ENCODE data around the gene BSG. TPM values are rescaled to one million over a fixed set of nuclear protein-coding genes. Genes with fewer than 3 reads are reported as not detected.

The BSG gene
- total RNA-seq, 1 experiment from 2014 or later: 653 TPM

GRCh38 chr19:592101-592500 lies 19.7 kb downstream of the BSG start:
- DNase-seq (ENCODE audit: low read depth, low spot score) (no peak), ATAC-seq (no peak)
- Histone ChIP-seq H3K36me3 (ENCODE audit: control insufficient read depth, insufficient read depth, low read length) (no peaks in the 10 kb centered on the region), H3K27me3 (ENCODE audit: control insufficient read depth, insufficient read depth, low read length) (no peaks in the 10 kb centered on the region), H3K4me3 (ENCODE audit: low read depth in 2 of 2, low read length in 2 of 2) (no peak overlapping the region), H3K27ac (ENCODE audit: low read length) (no peak overlapping the region), H3K9me3 (ENCODE audit: control insufficient read depth, insufficient read depth, low read depth, low read length) (no peaks in the 10 kb centered on the region), H3K4me1 (ENCODE audit: control insufficient read depth, insufficient read depth, low read length) (peaks cover 10% of the 10 kb centered on the region)
- in situ Hi-C loops (cut with HindIII; ENCODE audit: low pct_unique_long_range_greater_than_20kb, low sequenced_read_pairs) (no loop called here), intact Hi-C loops (cut with micrococcal nuclease; ENCODE audit: unreplicated experiment) (no loop called here)
- no TSS peak for BruUV-seq (replicated peaks)
- POLR2A ChIA-PET: no interaction called here
- TF ChIP-seq CTCF (IDR thresholded peaks at IDR 0.05): no peak
- no peak for TF ChIP-seq TCF7L2 (IDR thresholded peaks at IDR 0.05; ENCODE audit: low read depth, low read length)
- no peak for TF ChIP-seq REST (IDR thresholded peaks at IDR 0.05; ENCODE audit: insufficient read depth in 1 of 2, low read depth in 2 of 2, low read length in 1 of 2)
- no peak for TF ChIP-seq SIN3A (IDR thresholded peaks at IDR 0.05; ENCODE audit: borderline replicate concordance, insufficient read depth, low read depth, low read length)
- no peak for TF ChIP-seq POLR2AphosphoS5 (IDR thresholded peaks at IDR 0.05; ENCODE audit: low read depth, low read length)
- CTCF ChIA-PET: no interaction called here

GRCh38 chr19:593055-593454 lies 20.7 kb downstream of the BSG start:
- ChIA-PET POLR2A (no interaction called here), CTCF (no interaction called here)
- in situ Hi-C loops (cut with HindIII; ENCODE audit: low pct_unique_long_range_greater_than_20kb, low sequenced_read_pairs) (no loop called here), intact Hi-C loops (cut with micrococcal nuclease; ENCODE audit: unreplicated experiment) (no loop called here)
- peaks cover 10% of the 10 kb centered on the region for H3K4me1 ChIP-seq (ENCODE audit: control insufficient read depth, insufficient read depth, low read length)
- BruUV-seq (replicated peaks): no TSS peak
- no peaks in the 10 kb centered on the region for H3K36me3 ChIP-seq (ENCODE audit: control insufficient read depth, insufficient read depth, low read length)
- no peak overlapping the region for H3K27ac ChIP-seq (ENCODE audit: low read length)
- DNase-seq (ENCODE audit: low read depth, low spot score): no peak
- no peaks in the 10 kb centered on the region for H3K9me3 ChIP-seq (ENCODE audit: control insufficient read depth, insufficient read depth, low read depth, low read length)
- no peaks in the 10 kb centered on the region for H3K27me3 ChIP-seq (ENCODE audit: control insufficient read depth, insufficient read depth, low read length)
- H3K4me3 ChIP-seq (ENCODE audit: low read depth in 2 of 2, low read length in 2 of 2): no peak overlapping the region
- TF ChIP-seq CTCF (IDR thresholded peaks at IDR 0.05) (no peak), SIN3A (IDR thresholded peaks at IDR 0.05; ENCODE audit: borderline replicate concordance, insufficient read depth, low read depth, low read length) (no peak), POLR2AphosphoS5 (IDR thresholded peaks at IDR 0.05; ENCODE audit: low read depth, low read length) (no peak), REST (IDR thresholded peaks at IDR 0.05; ENCODE audit: insufficient read depth in 1 of 2, low read depth in 2 of 2, low read length in 1 of 2) (no peak), TCF7L2 (IDR thresholded peaks at IDR 0.05; ENCODE audit: low read depth, low read length) (no peak)
- no peak for ATAC-seq
